ENCODE data around the gene DOCK1.
A peak's percentile ranks its signal among the peaks of the same experiment; 100 is the strongest.

DOCK1 gene

DNA sequence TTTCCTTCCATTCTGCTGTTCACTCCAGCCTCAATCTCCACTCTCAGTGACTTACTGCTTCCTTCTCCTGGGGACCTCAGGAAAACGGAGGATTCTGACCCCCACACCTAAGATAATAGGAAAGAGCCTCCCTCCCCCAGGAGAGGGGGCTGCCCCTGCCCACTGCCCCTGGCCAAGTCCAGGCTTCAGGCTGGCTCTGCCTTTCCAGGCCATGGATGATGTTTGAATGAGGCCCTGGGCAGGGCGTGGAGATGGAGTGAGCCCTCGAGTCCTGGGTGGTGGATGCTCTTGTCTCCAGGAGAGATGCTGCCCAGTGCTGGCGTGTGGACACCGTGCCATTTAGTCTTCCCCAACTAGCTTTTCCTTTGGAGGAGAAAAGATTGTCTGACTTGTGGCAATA, 184.2 kb downstream of the DOCK1 start:
- no peak for DNase-seq

DNA sequence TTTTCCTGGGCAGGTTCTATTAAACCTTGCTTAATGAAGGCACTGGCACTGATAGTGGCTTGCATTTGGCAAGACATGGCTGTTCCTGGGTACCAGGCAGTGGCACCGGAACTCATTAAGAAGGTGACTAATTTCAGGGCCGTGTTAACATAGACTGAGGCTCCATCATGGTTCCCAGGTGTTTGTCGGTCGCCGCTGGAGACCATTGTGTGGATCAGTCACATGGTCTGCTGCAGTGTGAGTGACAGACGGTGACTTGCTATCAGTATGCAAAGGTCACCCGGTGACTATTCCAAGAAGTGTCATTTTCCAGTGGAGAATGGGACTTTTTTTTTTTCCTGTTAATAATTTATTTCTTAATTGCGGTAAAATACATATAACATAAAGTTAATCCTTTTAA, 184.9 kb downstream of the DOCK1 start:
- no peak for DNase-seq

DNA sequence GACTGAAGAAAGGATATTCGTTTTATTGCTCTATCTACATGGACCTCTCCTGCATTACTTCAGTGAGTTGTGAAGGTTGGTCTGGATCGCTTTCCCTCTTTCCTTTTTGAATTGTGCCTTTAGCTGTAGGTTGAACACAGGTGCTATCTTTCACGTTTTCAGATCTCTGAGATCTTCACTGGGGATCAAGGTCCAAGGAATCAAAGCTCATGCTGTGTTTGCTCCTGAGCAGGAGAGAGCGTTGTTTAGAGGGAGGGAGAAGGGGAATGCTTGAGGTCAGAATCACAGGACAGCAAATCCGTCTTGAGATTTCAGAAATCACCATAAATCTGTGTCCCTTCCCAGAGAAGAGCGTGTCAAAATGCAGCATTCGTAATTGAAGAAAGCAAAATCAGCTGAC, 186.1 kb downstream of the DOCK1 start:
- no peak for DNase-seq

DNA sequence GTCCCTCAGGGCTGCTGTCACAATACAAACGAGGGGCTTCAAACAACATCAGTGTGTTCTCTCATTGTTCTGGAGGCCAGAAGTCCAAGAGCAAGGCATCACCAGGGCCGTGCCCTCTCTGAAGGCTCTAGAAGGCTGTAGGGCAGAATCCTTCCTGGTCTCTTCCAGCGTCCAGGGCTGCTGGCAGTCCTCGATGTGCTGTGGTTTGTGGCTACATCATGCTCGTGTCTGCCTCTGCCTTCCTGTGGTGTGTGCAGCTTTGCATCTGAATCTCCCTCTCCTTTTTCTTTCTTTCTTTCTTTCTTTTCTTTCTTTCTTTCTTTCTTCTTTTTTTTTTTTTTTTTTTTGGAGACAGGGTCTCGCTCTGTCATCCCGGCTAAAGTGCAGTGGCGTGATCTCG, 187.7 kb downstream of the DOCK1 start:
- DNase-seq = no peak

DNA sequence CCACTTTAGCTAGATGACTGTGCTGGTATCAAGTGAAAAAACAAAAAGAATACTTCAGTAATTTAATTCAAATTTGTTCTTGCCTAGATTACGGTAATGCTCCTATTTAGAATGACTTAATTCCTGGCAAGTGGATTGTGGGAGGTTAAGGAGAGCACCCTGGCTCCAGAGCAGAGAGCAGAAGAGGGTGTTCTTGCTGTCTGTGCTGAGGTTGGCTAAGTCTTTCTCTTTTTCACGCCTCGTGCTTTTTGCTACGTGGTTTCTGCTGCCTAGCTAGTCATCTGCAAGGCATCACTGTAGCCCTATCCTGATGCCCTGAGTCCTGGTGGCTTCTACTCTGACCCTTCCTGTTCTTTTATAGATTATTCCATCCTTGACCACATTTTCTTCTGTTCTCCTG, 189.8 kb downstream of the DOCK1 start:
- no peak for DNase-seq

DNA sequence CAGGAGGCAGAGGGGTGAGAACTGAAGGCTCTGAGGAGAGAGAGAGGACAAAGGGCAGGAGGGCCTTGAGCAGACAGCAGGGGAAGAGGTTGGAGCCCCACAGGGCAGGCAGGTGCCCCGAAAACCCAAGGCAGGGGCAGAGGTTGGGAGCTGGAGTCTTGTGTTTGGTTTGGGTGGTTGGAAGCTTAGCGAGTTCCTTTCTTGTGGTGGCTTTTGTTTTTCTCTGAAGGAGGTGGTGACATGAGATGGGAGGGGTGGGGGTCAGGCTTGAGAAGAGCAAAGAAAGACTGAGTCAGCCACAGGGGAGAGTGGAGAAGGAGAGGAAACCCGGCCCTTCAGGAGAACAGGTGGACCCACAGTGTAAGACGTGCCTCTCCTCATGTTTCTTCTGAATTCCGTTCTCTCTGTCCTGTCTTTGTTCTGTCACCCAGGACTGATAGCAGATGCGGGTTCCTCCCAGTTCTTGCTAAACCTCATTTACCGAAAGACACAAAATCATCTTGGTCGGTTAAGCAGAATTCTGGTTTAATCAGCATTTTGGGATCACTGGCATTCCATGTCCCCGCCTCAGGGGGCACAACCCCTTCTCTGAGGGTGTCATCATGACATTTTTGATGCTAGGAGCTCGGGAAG, 195.9 kb downstream of the DOCK1 start:
- DNase-seq = no peak

DNA sequence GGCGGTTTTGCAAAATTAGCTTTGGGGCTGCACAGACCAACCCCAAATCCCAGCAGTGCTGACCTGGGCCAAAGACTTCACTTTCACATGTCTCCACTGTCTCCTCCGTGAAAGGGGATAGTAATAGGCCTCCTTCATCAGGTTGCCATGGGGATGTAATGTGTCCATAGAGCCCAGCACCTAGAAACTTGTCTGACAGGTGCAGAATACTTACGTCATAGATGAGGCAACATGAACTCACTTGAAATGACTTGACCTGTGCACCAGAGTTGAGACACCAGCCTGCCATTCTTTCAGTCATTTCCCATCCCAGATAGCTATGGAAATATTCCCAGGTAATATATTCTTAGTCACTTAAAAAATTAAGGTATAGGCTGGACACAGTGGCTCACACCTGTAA, 196.9 kb downstream of the DOCK1 start:
- DNase-seq = no peak

DNA sequence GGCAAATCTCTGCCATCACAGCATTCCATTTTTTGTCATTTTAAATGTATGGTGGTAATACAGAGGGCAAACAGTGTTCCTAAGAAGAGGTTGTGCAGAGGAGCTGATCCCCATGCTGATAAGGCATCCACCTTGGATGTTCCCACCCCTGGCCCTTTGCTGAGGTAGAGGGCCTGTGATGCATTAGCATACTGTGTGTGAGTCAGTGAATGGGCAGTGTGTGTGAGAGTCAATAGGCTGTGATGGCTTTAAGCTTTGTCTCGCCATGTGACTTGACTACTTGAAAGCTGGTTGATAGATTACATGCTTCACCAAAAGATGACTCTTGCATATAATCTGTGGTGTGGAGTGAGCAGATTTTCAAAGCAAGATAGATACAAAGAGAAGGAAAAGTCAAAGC, 209.9 kb downstream of the DOCK1 start:
- DNase-seq = no peak

DNA sequence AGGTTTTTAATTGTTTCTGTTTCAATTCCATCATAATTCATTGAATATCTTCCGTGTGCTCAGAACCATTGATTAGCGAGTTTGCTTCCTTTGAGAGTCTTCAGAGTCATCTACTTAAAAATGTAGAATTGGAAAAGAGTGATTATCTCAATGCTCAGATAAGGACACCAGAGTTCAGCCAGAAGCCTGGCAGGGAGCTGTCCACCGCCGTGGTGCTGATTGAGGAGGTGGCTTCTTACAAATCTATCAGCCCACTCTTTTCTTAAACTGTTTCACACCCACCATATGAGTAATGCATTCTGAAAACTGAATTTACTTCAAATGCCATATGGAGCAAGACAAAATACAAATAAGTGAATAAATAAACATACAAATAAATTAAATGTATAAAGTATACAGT, 211.9 kb downstream of the DOCK1 start:
- DNase-seq = peak; percentile 63

DNA sequence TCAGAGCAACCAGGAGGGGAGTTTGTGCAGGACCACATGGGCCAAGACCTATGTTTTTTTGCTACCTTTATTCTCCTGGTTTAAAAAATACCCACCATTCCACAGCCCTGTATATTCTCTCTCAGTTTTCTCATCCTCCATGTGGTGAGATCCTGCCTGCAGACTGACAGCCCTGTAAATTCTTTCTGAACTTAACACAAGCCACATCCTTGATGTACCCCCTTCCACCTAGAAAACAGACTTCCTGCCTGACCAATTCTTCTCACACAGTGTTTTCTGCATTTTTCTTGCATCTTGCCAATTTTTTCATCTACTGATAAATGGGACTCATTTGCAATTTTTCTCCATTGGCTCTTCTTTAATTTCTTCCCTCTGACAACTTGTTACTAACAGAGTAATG, 212.8 kb downstream of the DOCK1 start:
- no peak for DNase-seq

DNA sequence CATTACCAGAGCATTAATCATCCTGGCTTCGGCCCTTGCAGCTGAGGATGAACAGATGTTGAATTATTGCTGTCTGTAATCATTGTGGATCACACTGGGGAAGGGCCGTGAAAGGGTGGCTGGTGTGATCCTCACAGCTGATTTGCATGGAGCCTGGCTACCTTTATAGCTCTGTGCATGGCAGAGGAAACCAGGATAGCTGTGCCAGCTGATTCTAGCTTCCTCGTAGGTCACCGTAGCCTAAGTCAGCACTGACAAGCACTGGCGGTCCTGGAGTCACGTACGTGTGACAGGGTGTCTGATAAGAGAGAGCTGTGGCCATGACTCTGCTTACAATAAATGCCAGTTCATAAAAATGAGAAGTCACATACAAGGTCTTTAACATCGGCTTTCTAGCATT, 214.7 kb downstream of the DOCK1 start:
- DNase-seq = no peak

DNA sequence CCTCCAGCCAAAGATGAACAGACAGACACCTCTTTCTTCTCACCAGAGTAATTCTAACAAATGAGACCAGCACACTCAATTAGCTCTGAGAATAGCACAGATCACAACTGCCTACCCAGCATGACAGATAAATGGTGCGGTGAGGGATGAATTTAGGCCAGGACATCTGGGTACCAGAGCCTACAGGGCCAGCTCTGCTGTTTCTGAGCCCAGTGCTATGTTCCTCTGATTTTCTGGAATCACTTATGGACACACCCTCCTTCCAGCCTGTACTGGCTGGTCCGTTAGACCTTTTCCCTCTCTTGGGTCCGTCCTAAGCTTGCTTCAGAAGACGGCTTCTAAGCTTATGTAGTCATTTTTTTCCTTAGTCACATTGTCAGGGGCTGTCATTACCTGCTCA, 217.6 kb downstream of the DOCK1 start:
- no peak for DNase-seq

DNA sequence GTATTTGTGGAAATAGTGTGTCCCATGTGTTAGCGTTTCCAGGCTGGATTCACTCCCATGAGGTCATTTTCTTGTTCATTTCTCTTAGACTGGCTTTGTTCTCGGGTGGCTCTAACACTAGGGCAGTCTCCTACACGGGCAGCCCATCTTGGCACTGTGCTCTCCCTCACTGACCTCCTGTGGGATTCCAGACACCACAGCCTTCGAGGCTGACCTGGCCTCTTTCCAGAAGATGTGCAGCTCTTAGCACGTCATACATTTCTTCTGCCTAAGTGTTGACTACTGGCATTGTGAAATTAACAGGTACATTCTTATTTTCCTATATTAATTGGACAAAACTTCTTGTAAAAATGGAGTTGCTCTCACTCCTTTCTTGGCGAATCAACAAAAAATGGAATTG, 218.4 kb downstream of the DOCK1 start:
- DNase-seq = peak; percentile 54

DNA sequence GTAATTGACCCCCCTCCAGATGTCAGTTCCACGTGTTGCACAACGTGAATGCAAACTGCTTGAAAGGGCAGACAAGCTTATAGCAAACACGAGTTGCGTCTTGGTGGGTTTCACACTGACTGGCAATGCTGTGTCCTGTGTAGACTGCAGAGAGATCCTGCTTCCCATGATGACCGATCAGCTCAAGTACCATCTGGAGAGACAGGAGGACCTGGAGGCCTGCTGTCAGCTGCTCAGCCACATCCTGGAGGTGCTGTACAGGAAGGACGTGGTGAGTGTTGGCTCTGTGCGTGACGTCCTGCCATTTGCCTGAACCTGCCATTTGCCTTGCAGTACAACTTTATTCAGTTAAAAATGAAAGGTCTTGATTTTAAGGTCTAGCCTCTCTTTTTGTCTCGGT, 220.1 kb downstream of the DOCK1 start:
- no peak for DNase-seq

DNA sequence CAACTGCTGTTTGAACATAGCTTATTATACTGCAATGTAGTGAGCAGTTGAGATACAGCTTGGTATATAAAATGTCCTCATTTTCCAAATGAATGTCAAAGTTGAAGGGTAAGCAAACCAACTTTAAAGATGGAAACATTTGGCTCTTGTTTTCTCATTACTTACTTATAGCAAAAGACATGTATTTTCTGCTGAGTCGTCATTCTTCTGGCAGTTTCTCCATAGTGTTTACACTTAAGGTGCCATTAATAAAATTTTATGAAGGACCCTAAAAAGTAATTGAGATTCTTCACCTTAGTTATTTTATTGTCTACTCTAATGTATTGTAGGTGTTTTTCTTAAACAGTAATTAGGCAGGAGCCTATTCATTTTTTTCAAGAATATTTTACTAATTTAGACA, 222.6 kb downstream of the DOCK1 start:
- DNase-seq = no peak

DNA sequence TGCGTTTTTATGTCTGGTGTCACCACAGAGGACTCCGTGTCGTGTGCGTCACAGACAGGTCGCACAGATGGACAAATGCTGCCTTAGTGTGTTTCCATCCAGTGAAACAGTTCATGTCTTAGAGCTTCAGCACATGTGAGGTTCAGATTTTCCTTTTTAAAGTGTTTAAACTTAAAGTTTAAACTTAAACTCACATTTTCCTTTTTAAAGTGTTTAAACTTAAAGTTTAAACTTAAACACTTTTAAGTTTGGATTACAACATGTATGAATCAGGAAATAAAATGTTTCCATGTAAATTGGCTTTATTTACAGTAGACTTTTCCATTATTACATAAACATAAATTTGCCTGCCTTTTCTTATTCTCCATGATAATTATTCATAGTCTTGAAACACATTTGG, 223.9 kb downstream of the DOCK1 start:
- no peak for DNase-seq

DNA sequence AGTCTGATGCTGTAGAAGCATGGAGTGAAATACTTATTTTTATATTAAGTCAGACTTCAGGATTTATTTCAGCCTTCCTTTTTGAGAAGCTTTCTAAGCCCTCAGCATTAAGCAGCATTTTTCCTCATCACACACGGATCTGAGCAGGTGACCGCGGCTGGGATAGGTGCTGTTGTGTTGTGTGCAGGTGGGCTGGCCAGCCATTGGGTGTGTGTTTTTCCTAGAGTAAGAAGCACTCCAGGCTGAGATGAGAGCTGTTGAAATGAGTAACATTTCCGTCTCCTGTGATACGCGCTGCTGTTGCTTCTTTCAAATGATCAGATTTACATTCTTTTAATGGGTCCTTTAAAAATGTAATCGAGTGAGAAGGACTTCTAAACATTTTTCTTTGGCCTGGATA, 227.2 kb downstream of the DOCK1 start:
- no peak for DNase-seq

DNA sequence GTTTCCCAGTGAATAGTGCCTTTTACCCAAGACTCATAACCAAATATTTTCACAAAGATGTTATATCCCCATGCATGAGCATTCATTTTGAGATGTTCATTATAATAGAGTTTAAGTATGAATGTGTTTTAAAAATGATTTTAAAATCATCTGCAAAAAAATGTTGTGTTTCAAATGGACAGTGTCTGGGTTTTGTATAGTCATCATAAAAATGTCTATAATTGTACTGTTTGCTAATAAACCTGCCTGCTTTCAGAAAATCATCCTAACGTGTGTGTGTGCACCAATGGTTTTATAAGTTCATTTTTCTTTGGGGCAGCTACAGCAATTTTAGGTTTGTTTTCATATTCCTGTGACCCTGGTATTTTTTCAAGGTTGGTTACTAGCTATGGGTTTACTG, 228.0 kb downstream of the DOCK1 start:
- DNase-seq = no peak

DNA sequence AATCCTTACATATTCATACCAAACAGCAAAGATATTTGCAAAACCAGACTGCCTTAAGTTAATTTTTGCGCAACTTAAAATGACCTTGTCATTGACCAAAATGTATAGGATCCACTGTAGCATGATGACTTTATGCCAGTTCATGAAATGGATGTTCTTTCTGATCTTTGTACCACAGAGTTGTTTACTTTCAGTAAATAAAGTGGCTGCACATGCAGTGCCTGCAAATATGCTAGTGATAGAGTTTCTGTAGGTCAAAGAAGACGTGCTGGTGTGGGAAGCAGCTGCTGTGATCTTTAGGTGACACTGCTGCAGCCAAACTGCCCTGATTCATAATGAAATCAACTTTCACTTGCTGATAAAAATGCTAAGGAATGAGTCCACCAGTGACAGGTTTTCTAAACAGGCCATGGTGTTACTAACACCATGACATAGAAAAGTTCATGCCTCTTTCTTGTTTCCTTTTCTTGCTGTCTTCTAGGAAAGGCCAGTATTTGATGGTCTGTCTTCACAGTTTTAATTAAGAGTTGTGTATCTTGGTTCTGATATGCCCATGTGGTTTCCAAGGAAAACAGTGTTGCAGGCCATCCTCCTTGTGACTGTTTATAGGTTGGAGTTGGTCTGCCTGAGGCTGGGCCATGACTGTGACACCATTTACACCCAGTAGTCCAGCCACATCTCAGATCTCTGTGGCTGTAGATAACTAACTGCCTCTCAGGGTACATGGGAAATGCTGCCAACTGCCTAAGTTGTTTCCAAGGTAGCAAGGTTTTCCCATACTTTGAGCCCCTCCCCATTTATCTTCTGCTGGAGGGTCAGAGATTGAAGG, 228.7 kb downstream of the DOCK1 start:
- DNase-seq = no peak

DNA sequence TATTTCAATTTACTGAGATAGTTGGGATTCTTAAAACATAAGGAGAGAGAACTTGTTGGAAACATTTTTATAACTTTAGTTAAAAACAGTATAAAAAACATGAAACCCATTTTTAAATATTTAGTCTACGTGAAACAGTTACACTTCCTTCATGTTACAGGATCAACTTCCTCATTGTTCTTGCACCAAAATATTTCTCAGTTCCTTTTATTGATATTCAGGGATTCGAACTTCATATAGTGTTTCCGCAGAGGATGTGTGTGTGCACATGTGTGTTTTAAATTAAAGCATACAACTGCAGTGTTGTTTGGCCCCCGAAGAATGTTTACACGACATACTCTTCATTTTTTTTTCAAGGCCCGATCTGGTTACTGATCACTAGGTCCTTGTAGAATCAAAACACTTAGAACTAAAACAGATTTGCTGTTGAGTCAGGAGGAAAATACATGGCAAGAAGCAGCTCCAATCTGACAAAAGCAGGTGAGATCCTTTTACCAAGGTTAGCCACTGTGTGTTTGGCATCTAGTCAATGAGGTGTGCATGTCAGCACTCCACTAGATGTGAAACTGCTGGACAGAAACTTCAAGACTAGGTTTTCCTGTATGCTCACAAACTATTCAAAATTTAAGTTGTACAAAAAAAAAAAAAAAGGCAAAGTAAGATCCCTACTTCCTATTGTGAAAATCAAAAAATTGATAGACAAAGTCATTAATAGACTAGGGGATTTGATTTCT, 230.8 kb downstream of the DOCK1 start:
- no peak for DNase-seq

DNA sequence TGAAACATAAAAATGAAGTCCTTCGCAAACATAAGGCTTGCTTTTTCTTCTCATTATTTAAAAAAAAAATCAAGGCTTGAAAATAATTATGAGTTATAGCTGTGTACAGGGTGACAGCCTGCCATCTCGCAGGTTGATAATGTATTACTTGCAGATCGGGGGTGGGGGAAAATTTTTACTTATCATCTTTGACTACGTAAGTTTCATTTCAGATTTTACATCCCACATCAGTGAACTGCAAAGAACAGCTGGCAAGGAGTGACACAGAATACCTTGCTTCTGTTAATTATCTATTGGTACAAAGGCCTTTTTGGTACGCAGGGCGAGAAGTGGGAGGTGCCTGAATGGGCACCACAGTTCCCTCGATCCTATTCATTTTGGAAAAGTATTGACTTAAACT, 232.2 kb downstream of the DOCK1 start:
- DNase-seq = no peak

DNA sequence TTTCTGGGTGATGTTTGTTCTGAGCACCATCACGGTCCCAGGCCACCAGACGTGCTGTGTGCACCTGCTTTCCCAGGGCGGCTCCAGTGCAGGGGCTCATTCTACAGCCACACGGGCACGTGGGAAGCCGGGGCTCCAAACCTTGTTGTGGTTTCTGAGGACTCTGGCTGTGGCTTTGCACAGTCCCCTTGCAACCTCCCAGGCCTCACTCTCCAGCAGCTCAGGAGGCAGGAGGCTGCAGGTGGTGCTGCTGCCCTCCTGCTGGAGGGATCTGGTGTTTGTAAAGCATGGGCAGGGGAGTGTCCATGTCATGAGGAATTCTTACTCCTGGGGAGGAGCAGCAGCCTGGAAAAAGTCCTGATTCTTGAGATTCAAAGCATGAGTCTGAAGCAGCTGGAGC, 236.9 kb downstream of the DOCK1 start:
- no peak for DNase-seq

DNA sequence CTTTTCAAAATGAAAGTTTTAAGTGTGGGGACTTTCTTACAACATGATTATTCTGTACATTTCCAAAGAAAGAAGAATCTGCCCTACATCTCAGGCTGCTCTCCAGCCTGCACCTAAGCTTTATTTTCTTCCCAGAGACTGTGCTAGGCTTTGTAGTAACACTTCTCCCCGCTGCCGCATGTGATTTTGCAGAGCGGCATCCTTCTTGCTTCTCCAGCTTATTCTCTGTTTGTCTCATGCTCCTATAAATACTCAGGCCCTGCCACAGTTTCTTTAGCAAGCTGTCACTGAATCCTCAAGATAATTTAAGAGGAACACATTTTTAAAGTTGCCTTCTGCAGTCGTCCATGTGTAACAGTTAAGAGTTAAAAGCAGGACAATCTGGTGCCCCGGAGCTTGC, 237.6 kb downstream of the DOCK1 start:
- no peak for DNase-seq

DNA sequence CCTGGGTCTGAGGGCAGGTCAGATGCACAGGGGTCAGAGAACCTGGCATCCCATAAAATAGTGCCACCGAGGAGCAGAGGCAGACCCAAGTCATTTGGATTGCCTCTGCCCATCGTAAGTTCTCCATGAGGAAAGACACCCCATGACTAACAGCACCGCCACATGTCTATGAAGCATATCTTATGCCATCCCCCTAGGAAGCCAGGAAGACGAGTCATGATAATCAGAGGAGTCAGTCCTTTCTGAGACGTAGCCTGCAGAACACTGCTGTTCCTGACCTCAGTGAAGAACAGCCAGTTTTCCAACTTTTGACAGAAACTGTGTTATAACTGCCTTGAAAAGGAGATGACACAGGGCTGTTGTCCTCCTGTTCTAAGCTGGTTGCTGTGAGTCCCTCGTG, 239.9 kb downstream of the DOCK1 start:
- DNase-seq = peak; percentile 82
